ENCODE results near the gene STH.

STH gene

DNA sequence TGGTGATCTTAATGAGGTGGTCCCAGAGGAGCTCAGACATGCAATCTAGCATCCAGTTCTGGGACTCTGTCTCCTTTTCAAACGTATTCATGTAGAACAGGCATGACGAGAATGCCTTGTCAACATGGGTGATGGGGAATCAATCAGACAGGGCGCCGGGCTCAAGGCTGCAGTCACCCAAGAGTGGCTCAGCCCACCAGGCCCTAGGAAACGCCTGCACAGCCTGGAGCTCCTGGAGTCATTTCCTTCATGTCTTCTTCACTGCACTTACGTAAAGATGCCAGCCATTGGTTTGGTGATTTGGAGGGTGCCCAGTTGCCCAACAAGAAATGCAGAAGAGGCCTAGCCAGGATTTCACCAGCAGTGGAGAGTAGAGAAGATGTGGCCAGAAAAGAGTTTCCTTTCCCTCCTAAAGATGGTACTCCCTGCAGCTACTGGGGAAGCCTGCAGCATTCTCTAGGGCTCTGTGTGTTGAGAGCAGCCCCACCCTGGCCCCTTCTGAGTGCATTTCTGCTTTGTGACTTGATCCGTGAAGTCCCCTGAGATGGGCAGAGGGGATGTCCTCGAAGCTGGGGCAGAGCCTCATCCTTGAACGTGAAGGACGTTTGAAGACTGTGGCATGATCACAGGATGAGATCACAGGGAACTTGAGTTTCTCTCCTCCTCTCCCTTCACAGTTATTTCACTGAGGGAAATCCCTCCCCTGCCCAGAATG is 24.0 kb upstream of the STH start:
- Histone ChIP-seq H3K9me3 (no peaks in the 10 kb centered on the region), H3K4me3 (ENCODE audit: low read depth, low read length) (no peak overlapping the region), H3K4me1 (peaks cover 17% of the 10 kb centered on the region), H3K27me3 (no peaks in the 10 kb centered on the region), H3K36me3 (no peaks in the 10 kb centered on the region)
- no peak for DNase-seq
- TF ChIP-seq, protein P1, sequence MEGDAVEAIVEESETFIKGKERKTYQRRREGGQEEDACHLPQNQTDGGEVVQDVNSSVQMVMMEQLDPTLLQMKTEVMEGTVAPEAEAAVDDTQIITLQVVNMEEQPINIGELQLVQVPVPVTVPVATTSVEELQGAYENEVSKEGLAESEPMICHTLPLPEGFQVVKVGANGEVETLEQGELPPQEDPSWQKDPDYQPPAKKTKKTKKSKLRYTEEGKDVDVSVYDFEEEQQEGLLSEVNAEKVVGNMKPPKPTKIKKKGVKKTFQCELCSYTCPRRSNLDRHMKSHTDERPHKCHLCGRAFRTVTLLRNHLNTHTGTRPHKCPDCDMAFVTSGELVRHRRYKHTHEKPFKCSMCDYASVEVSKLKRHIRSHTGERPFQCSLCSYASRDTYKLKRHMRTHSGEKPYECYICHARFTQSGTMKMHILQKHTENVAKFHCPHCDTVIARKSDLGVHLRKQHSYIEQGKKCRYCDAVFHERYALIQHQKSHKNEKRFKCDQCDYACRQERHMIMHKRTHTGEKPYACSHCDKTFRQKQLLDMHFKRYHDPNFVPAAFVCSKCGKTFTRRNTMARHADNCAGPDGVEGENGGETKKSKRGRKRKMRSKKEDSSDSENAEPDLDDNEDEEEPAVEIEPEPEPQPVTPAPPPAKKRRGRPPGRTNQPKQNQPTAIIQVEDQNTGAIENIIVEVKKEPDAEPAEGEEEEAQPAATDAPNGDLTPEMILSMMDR (IDR thresholded peaks at IDR 0.05; ENCODE audit: low read depth, low read length), result no peak

DNA sequence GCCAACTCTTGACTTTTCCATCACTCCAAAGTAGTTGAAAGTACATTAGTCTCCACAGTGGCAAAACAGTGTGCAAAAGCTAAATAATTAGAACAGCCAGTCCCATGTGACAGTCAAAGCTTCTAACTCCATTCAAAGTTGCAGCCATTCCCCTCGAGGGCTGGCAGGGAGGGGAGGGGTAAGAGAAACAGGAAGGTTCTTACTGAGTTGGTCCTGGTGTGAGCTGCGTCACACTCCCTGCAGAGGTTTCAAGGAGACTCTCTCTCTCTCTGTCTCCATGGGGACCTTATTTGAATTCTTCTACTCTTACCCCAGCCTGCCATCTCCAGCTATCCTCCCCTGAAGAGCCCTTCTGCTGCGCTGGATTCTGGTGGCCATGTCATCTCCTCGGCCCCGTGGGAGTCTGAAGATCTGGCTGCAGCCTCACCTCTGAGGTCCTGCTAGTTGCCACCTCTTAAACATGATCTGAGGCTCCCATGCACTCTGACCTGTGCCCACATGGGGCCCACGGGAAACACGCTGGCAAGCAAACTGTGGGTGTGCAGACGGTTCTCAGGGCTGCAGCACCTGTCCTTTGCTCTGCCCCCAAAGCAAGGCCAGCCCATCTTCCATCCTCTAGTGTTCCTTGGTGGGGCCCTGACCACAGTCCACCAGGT is 23.3 kb upstream of the STH start:
- Histone ChIP-seq H3K4me1 (peaks cover 17% of the 10 kb centered on the region), H3K27me3 (no peaks in the 10 kb centered on the region), H3K36me3 (no peaks in the 10 kb centered on the region), H3K4me3 (ENCODE audit: low read depth, low read length) (no peak overlapping the region), H3K9me3 (no peaks in the 10 kb centered on the region)
- TF ChIP-seq, protein P1 (IDR thresholded peaks at IDR 0.05; ENCODE audit: low read depth, low read length), result no peak
- no peak for DNase-seq

- Histone ChIP-seq H3K4me1 (peaks cover 17% of the 10 kb centered on the region), H3K27me3 (no peaks in the 10 kb centered on the region), H3K36me3 (no peaks in the 10 kb centered on the region), H3K4me3 (ENCODE audit: low read depth, low read length) (no peak overlapping the region), H3K9me3 (no peaks in the 10 kb centered on the region)
- DNase-seq, result no peak
- TF ChIP-seq, protein P1 (IDR thresholded peaks at IDR 0.05; ENCODE audit: low read depth, low read length), result no peak
Measured at GRCh38 chr17:45976391-45976754, 22.7 kb upstream of the STH start.

GRCh38 chr17:45976755-45977505 is 22.1 kb upstream of the STH start:
- H3K36me3 ChIP-seq, result no peaks in the 10 kb centered on the region
- TF ChIP-seq, protein P1 (IDR thresholded peaks at IDR 0.05; ENCODE audit: low read depth, low read length), result no peak

DNA sequence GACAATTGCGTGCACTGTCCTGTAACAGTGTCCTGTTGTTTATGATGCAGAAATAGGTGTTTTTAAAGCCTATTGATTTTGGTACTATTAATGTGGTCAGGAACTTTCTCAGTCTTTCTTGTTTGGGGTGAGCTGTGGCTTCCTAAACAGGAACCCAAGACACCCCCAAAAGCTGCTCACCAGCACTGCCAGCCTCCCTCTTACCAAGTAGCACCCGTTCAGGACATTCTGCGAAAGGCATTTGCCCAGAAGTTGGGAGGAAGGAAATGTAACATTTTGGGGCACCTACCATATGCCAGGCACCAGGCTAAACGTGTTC is 21.6 kb upstream of the STH start:
- Histone ChIP-seq H3K4me1 (peaks cover 17% of the 10 kb centered on the region), H3K4me3 (ENCODE audit: low read depth, low read length) (no peak overlapping the region), H3K9me3 (no peaks in the 10 kb centered on the region), H3K27me3 (no peaks in the 10 kb centered on the region), H3K36me3 (no peaks in the 10 kb centered on the region)
- no peak for DNase-seq
- TF ChIP-seq, protein P1 (IDR thresholded peaks at IDR 0.05; ENCODE audit: low read depth, low read length), result no peak

More at GRCh38 chr17:45976755-45977505, 22.1 kb upstream of the STH start:
- Histone ChIP-seq H3K4me1 (peaks cover 17% of the 10 kb centered on the region), H3K9me3 (no peaks in the 10 kb centered on the region), H3K4me3 (ENCODE audit: low read depth, low read length) (no peak overlapping the region), H3K27me3 (no peaks in the 10 kb centered on the region)
- peak; percentile 60 for DNase-seq

Data from BE2C (cell line).